Measurements from ENCODE around the gene KIF7. TPM values are rescaled to one million over a fixed set of nuclear protein-coding genes. Genes with fewer than 3 reads are reported as not detected.

Gene KIF7
- total and polyA plus RNA-seq, 2 donors (not counting 3 experiments of a cell fraction or from before 2014, with no cell fraction given), result 4.2 to 11.3 TPM

DNA sequence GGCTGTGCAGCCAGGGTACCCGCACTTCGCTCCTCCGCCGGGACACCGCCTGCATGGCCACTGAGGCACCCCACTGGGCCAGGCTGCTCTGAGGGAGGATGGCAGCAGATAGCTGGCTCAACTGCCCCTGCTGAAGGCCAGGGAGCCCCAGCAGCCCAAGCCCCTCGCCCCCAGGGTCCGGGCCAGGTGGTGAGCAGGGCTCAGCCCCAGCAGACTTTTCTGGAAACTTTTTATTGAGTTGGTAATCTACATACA is 12.4 kb upstream of the KIF7 start:
- H3K9ac ChIP-seq (replicated peaks; ENCODE audit: extremely low read depth, insufficient read depth, low read length), result no peak overlapping the region
- no peaks in the 10 kb centered on the region for H3K36me3 ChIP-seq (ENCODE audit: control insufficient read depth in 2 of 2, extremely low read depth in 1 of 2, insufficient read depth in 2 of 2, low read length in 2 of 2)
- TF ChIP-seq POLR2AphosphoS5 (IDR thresholded peaks at IDR 0.05; ENCODE audit: insufficient read depth, low read depth, low read length), result no peak
- TF ChIP-seq JUN (IDR thresholded peaks at IDR 0.05; ENCODE audit: borderline replicate concordance, insufficient read depth, insufficient read length, low read depth), result no peak
- TF ChIP-seq GATA2 (IDR thresholded peaks at IDR 0.05; ENCODE audit: insufficient read depth, insufficient read length, low read depth, low read length), result no peak
- TF ChIP-seq EZH2 (IDR thresholded peaks at IDR 0.05; ENCODE audit: borderline replicate concordance, low read depth, low read length, severe bottlenecking), result no peak
- no peak for TF ChIP-seq MYC (IDR thresholded peaks at IDR 0.05; ENCODE audit: low read depth, low read length)
- TF ChIP-seq, protein P1, sequence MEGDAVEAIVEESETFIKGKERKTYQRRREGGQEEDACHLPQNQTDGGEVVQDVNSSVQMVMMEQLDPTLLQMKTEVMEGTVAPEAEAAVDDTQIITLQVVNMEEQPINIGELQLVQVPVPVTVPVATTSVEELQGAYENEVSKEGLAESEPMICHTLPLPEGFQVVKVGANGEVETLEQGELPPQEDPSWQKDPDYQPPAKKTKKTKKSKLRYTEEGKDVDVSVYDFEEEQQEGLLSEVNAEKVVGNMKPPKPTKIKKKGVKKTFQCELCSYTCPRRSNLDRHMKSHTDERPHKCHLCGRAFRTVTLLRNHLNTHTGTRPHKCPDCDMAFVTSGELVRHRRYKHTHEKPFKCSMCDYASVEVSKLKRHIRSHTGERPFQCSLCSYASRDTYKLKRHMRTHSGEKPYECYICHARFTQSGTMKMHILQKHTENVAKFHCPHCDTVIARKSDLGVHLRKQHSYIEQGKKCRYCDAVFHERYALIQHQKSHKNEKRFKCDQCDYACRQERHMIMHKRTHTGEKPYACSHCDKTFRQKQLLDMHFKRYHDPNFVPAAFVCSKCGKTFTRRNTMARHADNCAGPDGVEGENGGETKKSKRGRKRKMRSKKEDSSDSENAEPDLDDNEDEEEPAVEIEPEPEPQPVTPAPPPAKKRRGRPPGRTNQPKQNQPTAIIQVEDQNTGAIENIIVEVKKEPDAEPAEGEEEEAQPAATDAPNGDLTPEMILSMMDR (IDR thresholded peaks at IDR 0.05; ENCODE audit: extremely low read depth in 1 of 2, insufficient read depth in 1 of 2, low read depth in 1 of 2, low read length in 2 of 2), result no peak
- TF ChIP-seq, protein P2, sequence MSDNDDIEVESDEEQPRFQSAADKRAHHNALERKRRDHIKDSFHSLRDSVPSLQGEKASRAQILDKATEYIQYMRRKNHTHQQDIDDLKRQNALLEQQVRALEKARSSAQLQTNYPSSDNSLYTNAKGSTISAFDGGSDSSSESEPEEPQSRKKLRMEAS (IDR thresholded peaks at IDR 0.05; ENCODE audit: insufficient read depth, insufficient read length), result no peak
- TF ChIP-seq FOS (IDR thresholded peaks at IDR 0.05; ENCODE audit: borderline replicate concordance, insufficient read depth, low read length), result no peak
- TF ChIP-seq POLR2A (IDR thresholded peaks at IDR 0.05; ENCODE audit: low read depth, low read length), result no peak
- dilution Hi-C loops (cut with MboI; ENCODE audit: extremely low pct_ligation_motif_present, low sequenced_read_pairs), result no loop called here
- H3K9me1 ChIP-seq (replicated peaks; ENCODE audit: control insufficient read depth, extremely low read depth, insufficient read depth, low read length), result no peaks in the 10 kb centered on the region
- no peaks in the 10 kb centered on the region for H4K20me1 ChIP-seq (replicated peaks; ENCODE audit: control insufficient read depth, extremely low read depth, insufficient read depth, low read length)
- peaks cover 16% of the 10 kb centered on the region for H3K4me1 ChIP-seq (ENCODE audit: control insufficient read depth, extremely low read depth, insufficient read depth, low read length)
- no peak overlapping the region for H3K27ac ChIP-seq (ENCODE audit: insufficient read depth, low read depth, low read length)
- H3K9me3 ChIP-seq (replicated peaks; ENCODE audit: control insufficient read depth, insufficient read depth, low read length), result no peaks in the 10 kb centered on the region
- H3K27me3 ChIP-seq (ENCODE audit: control insufficient read depth in 2 of 2, insufficient read depth in 2 of 2, low read length in 2 of 2), result no peaks in the 10 kb centered on the region
- no peaks in the 10 kb centered on the region for H3K79me2 ChIP-seq (ENCODE audit: control insufficient read depth, insufficient read depth, low read length)
- H3K4me2 ChIP-seq (ENCODE audit: insufficient read depth, low read length), result no peak overlapping the region
- intact Hi-C loops (cut with micrococcal nuclease), result no loop called here
- no peak overlapping the region for H2AFZ ChIP-seq (ENCODE audit: low read depth, low read length)
- DNase-seq (ENCODE audit: low read depth, low spot score) (no peak), FAIRE-seq (no peak)
- H3K4me3 ChIP-seq (replicated peaks in 1 of 3; ENCODE audit: insufficient read depth in 1 of 3, low read depth in 1 of 3, low read length in 3 of 3), result no peak overlapping the region
- ChIA-PET CTCF (no interaction called here), POLR2A (no interaction called here)
- no TSS peak for BruUV-seq (replicated peaks)

Data from endothelial cell of umbilical vein (primary cell).